SK-N-SH (cell line): ENCODE results near the gene MPIG6B. TPM values are rescaled to one million over a fixed set of nuclear protein-coding genes. Genes with fewer than 3 reads are reported as not detected.
A peak's percentile ranks its signal among the peaks of the same experiment; 100 is the strongest.

Experiments used
- CTCF ChIA-PET: fragments of 300-600, 350-600 bp; formaldehyde crosslinking; extraction: SDS; loops from one replicate; lab custom pipeline; 2021; lab: Yijun Ruan, JAX
- POLR2A ChIA-PET: fragments of 350-600 bp; sonication (Branson Sonifier 250); formaldehyde crosslinking; extraction: SDS; loops from one replicate; lab custom pipeline; 2020; ENCODE audit warnings: antibody characterized with exemption, inconsistent platforms; lab: Yijun Ruan, JAX
- DNase-seq: peaks from one replicate; pipeline ENCODE4 v3.0.0; 2012
- H2AFZ ChIP-seq: fragments of 200-600 bp; sonication (generic); 2 replicates; pipeline ENCODE4 v1.8.1; 2016; ENCODE audit warnings: antibody characterized with exemption, mild to moderate bottlenecking, low read depth
- H3F3A ChIP-seq: fragments of 200-600 bp; sonication (generic); replicated peaks from 2 replicates; pipeline ENCODE3; 2016; ENCODE audit warnings: antibody characterized with exemption, mild to moderate bottlenecking; ENCODE audit not compliant: insufficient read depth
- H3K27ac ChIP-seq, 2 experiments: fragments of 200-500 bp in 1 of 2; fragments of 200-600 bp in 1 of 2; sonication (Bioruptor generic) in 1 of 2; sonication (generic), shearing (Covaris generic) in 1 of 2; 2 replicates each; pipeline versions ENCODE4 v1.5.1 to v1.6.1; 2014 to 2016; ENCODE audit warnings: low read depth in 2 of 2, inconsistent platforms in 1 of 2, low read length in 1 of 2, mild to moderate bottlenecking in 1 of 2, mixed read lengths in 1 of 2
- H3K27me3 ChIP-seq: fragments of 200-600 bp; sonication (generic), shearing (Covaris generic); 2 replicates; pipeline ENCODE4 v1.6.1; 2016; ENCODE audit warnings: mixed run types; ENCODE audit not compliant: insufficient read depth
- H3K36me3 ChIP-seq, 2 experiments: fragments of 200-500 bp in 1 of 2; fragments of 200-600 bp in 1 of 2; sonication (Bioruptor generic) in 1 of 2; sonication (generic) in 1 of 2; replicated peaks in 1 of 2; 2 replicates each; pipeline versions ENCODE3 to v1.5.1; 2014 to 2016; ENCODE audit warnings: low read length in 1 of 2, mild to moderate bottlenecking in 1 of 2; ENCODE audit not compliant: insufficient read depth in 2 of 2, control insufficient read depth in 1 of 2
- H3K4me1 ChIP-seq, 2 experiments: fragments of 200-500 bp in 1 of 2; fragments of 200-600 bp in 1 of 2; sonication (Bioruptor generic) in 1 of 2; sonication (generic), shearing (Covaris generic) in 1 of 2; 2 replicates each; pipeline versions ENCODE4 v1.5.1 to v1.6.1; 2014 to 2016; ENCODE audit warnings: low read depth in 1 of 2, low read length in 1 of 2, mixed run types in 1 of 2; ENCODE audit not compliant: insufficient read depth in 2 of 2, control insufficient read depth in 1 of 2
- H3K4me2 ChIP-seq: fragments of 200-600 bp; sonication (generic), shearing (Covaris generic); 2 replicates; pipeline ENCODE4 v1.6.1; 2017; ENCODE audit warnings: mixed run types
- H3K4me3 ChIP-seq, 2 experiments: fragments of 200-500 bp in 1 of 2; fragments of 200-600 bp in 1 of 2; sonication (Bioruptor generic) in 1 of 2; sonication (generic), shearing (Covaris generic) in 1 of 2; 2 replicates each; pipeline versions ENCODE4 v1.5.1 to v1.8.1; 2014 to 2016; ENCODE audit warnings: low read depth in 2 of 2, inconsistent platforms in 1 of 2, low read length in 1 of 2, mild to moderate bottlenecking in 1 of 2, mixed read lengths in 1 of 2, moderate library complexity in 1 of 2
- H3K79me2 ChIP-seq: fragments of 200-600 bp; sonication (generic); 2 replicates; pipeline ENCODE4 v1.8.1; 2017; ENCODE audit warnings: mild to moderate bottlenecking; ENCODE audit not compliant: insufficient read depth
- H3K9ac ChIP-seq: fragments of 200-600 bp; sonication (generic); 2 replicates; pipeline ENCODE4 v1.6.1; 2017; ENCODE audit warnings: mixed run types
- H3K9me2 ChIP-seq: fragments of 200-600 bp; sonication (generic); 2 replicates; pipeline ENCODE4 v1.6.1; 2017; ENCODE audit warnings: mixed run types
- H3K9me3 ChIP-seq: fragments of 200-600 bp; sonication (generic); 2 replicates; pipeline ENCODE4 v1.6.1; 2017; ENCODE audit warnings: mixed run types, mild to moderate bottlenecking, moderate library complexity
- H4K20me1 ChIP-seq: fragments of 200-600 bp; sonication (generic); 2 replicates; pipeline ENCODE4 v1.6.1; 2017; ENCODE audit warnings: mild to moderate bottlenecking, mixed run types; ENCODE audit not compliant: insufficient read depth
- CHD2 ChIP-seq: fragments of 150-350 bp; IDR thresholded peaks from 2 replicates; pipeline ENCODE4 v1.6.1; 2018; ENCODE audit warnings: low read length; ENCODE audit not compliant: partially characterized antibody
- FOSL2 ChIP-seq: IDR thresholded peaks from 2 replicates; pipeline ENCODE4 v1.4.0; 2012; ENCODE audit warnings: low read depth, mild to moderate bottlenecking, moderate library complexity, borderline replicate concordance
- FOXJ3 ChIP-seq: sonication (generic); formaldehyde crosslinking; IDR thresholded peaks from 2 replicates; pipeline ENCODE4 v1.5.1; 2020; ENCODE audit warnings: mild to moderate bottlenecking, missing genetic modification reagents
- FOXM1 ChIP-seq: IDR thresholded peaks from 2 replicates; pipeline ENCODE4 v1.4.0; 2012; ENCODE audit warnings: low read depth, mild to moderate bottlenecking
- GABPA ChIP-seq: IDR thresholded peaks from 2 replicates; pipeline ENCODE4 v1.4.0; 2012; ENCODE audit warnings: low read depth, mild to moderate bottlenecking
- GATA2 ChIP-seq: sonication (generic); formaldehyde crosslinking; IDR thresholded peaks from 2 replicates; pipeline ENCODE4 v1.5.0; 2020; ENCODE audit warnings: mild to moderate bottlenecking, missing genetic modification reagents
- IRF3 ChIP-seq: fragments of 150-350 bp; IDR thresholded peaks from 2 replicates; pipeline ENCODE4 v1.6.1; 2016; ENCODE audit warnings: mild to moderate bottlenecking, low read depth, low read length
- NFIC ChIP-seq: IDR thresholded peaks from 2 replicates; pipeline ENCODE4 v1.4.0; 2012; ENCODE audit warnings: borderline replicate concordance
- NRF1 ChIP-seq: IDR thresholded peaks from 2 replicates; pipeline ENCODE4 v1.6.1; 2012; ENCODE audit warnings: low read depth, mild to moderate bottlenecking, low read length
- POLR2AphosphoS5 ChIP-seq: IDR thresholded peaks from 2 replicates; pipeline ENCODE4 v1.6.1; 2012; ENCODE audit warnings: low read depth, low read length
- RCOR1 ChIP-seq: fragments of 150-350 bp; IDR thresholded peaks from 2 replicates; pipeline ENCODE4 v1.6.1; 2017; ENCODE audit warnings: antibody characterized with exemption, low read length
- REST ChIP-seq: IDR thresholded peaks from 2 replicates; pipeline ENCODE4 v1.6.1; 2012; ENCODE audit warnings: mild to moderate bottlenecking, low read depth, low read length, moderate library complexity
- RFX5 ChIP-seq: IDR thresholded peaks from 2 replicates; pipeline ENCODE4 v1.6.1; 2012; ENCODE audit warnings: mild to moderate bottlenecking, improper control_type of control experiment, low read length
- RXRA ChIP-seq: IDR thresholded peaks from 2 replicates; pipeline ENCODE4 v1.4.0; 2012; ENCODE audit warnings: low read depth, mild to moderate bottlenecking, borderline replicate concordance
- TAF1 ChIP-seq: IDR thresholded peaks from 2 replicates; pipeline ENCODE4 v1.6.1; 2012; ENCODE audit warnings: low read depth, mild to moderate bottlenecking, low read length, moderate library complexity, borderline replicate concordance
- TCF12 ChIP-seq: IDR thresholded peaks from 2 replicates; pipeline ENCODE4 v1.4.0; 2012
- USF2 ChIP-seq: fragments of 150-350 bp; IDR thresholded peaks from 2 replicates; pipeline ENCODE4 v1.6.1; 2017; ENCODE audit warnings: antibody characterized with exemption, low read length, low read depth, borderline replicate concordance
- ZBTB33 ChIP-seq: IDR thresholded peaks from 2 replicates; pipeline ENCODE4 v1.4.0; 2012; ENCODE audit warnings: low read depth, borderline replicate concordance
- WGBS: methylation state at CpG from one replicate; pipeline ENCODE4 v1.1.6; 2017; ENCODE audit warnings: low lambda C conversion rate; 5-methylcytosine and 5-hydroxymethylcytosine counted together
- polyA plus RNA-seq, 3 experiments: library from polyadenylated mRNA; depleted of rRNA; stranded (reverse); fragments of >200 nt; gene quantifications; 2 replicates each; pipeline ENCODE4 v1.2.3, GENCODE V29; 2012

The MPIG6B gene
- polyA plus RNA-seq, 1 of the 3 experiments (the other 2 are of a cell fraction), result not detected

GRCh38 chr6:31737315-31737990 lies 14.3 kb downstream of the MPIG6B start:
- no peak for DNase-seq

More at GRCh38 chr6:31737315-31737990, 14.3 kb downstream of the MPIG6B start:
- H3K27me3 ChIP-seq, result no peaks in the 10 kb centered on the region
- peaks cover 15% of the 10 kb centered on the region for H4K20me1 ChIP-seq
- H3K4me3 ChIP-seq, result 0 out of 4 replicates have a peak overlapping the region, but pooled peaks of 1 of the 2 experiments have one; percentile 42
- H3K79me2 ChIP-seq, result peaks cover 62% of the 10 kb centered on the region
- peak overlapping the region; percentile 35 to 88; a peak in 3 of 4 replicates for H3K27ac ChIP-seq
- peaks cover 22 to 31% of the 10 kb centered on the region in 2 experiments; a peak in 3 of 4 replicates for H3K4me1 ChIP-seq
- no peaks in the 10 kb centered on the region for H3K9me2 ChIP-seq
- peak overlapping the region; percentile 72 for H3K9ac ChIP-seq
- H2AFZ ChIP-seq, result 0 out of 2 replicates have a peak overlapping the region, but pooled peaks have one; percentile 63
- H3K36me3 ChIP-seq, result peaks cover 16 to 27% of the 10 kb centered on the region in 2 experiments
- TF ChIP-seq GATA2 (CRISPR knock-in tag), result no peak
- no peak for TF ChIP-seq RCOR1
- TF ChIP-seq FOXM1, result no peak
- no peak for TF ChIP-seq FOXJ3
- no peak for TF ChIP-seq USF2
- no peak for TF ChIP-seq RXRA
- no peak for TF ChIP-seq FOSL2
- TF ChIP-seq REST, result no peak
- TF ChIP-seq NFIC, result no peak
- no peak for TF ChIP-seq POLR2AphosphoS5
- TF ChIP-seq TCF12, result no peak
- no peak for TF ChIP-seq NRF1
- no peak for TF ChIP-seq GABPA
- no peak for TF ChIP-seq ZBTB33
- TF ChIP-seq RFX5, result no peak
- TF ChIP-seq TAF1, result no peak
- no peak for TF ChIP-seq IRF3
- TF ChIP-seq CHD2, result no peak
- ChIA-PET POLR2A (interaction anchor here (1.2 to 2.1 kb wide), 3 partner anchors 57 to 77 kb away, joined by 3 to 5 read pairs (median 3); partner anchors contain the start of genes HSPA1A, HSPA1L and VARS1), CTCF (interaction anchor here (0.8 to 5.5 kb wide), 6 partner anchors 8 to 93 kb away, joined by 4 to 39 read pairs (median 9); partner anchors contain the start of genes DDAH2 and LY6G5C)
- peak overlapping the region; percentile 99 for H3K4me2 ChIP-seq
- WGBS, result 83% methylated on average over 7 of the region's 7 CpGs
- peaks cover 39% of the 10 kb centered on the region for H3F3A ChIP-seq
- H3K9me3 ChIP-seq, result no peaks in the 10 kb centered on the region
